ENCODE measurements around the gene FHL1. TPM values are rescaled to one million over a fixed set of nuclear protein-coding genes. Genes with fewer than 3 reads are reported as not detected.

FHL1 gene
- total RNA-seq, 4 donors from 2014 or later, result 361 to 3,943 (median 1,771) TPM

DNA sequence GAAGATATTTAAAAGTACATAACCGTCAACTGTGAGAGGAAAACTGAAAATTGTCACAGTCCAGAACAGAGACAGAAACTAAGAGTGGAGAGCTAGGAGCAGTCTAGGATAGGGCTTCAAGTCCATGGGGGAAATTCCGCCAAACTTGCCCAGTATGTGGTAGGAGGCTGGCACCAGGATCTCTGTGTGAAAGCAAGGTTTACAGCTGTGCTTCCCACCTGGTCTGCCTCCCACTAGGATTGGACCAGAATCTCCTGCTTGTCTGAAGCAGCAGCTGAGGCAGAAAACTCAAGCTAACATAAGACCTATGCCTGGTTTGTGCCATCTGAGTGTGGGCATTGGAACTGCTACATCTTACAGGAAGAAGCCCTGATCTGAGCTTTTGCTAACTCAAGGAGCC is 18.6 kb upstream of the FHL1 start:
- TF ChIP-seq, protein P1, sequence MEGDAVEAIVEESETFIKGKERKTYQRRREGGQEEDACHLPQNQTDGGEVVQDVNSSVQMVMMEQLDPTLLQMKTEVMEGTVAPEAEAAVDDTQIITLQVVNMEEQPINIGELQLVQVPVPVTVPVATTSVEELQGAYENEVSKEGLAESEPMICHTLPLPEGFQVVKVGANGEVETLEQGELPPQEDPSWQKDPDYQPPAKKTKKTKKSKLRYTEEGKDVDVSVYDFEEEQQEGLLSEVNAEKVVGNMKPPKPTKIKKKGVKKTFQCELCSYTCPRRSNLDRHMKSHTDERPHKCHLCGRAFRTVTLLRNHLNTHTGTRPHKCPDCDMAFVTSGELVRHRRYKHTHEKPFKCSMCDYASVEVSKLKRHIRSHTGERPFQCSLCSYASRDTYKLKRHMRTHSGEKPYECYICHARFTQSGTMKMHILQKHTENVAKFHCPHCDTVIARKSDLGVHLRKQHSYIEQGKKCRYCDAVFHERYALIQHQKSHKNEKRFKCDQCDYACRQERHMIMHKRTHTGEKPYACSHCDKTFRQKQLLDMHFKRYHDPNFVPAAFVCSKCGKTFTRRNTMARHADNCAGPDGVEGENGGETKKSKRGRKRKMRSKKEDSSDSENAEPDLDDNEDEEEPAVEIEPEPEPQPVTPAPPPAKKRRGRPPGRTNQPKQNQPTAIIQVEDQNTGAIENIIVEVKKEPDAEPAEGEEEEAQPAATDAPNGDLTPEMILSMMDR (IDR thresholded peaks at IDR 0.05), result no peak
- ATAC-seq (ENCODE audit: low FRiP score), result no peak
- DNase-seq (ENCODE audit: low spot score), result no peak

DNA sequence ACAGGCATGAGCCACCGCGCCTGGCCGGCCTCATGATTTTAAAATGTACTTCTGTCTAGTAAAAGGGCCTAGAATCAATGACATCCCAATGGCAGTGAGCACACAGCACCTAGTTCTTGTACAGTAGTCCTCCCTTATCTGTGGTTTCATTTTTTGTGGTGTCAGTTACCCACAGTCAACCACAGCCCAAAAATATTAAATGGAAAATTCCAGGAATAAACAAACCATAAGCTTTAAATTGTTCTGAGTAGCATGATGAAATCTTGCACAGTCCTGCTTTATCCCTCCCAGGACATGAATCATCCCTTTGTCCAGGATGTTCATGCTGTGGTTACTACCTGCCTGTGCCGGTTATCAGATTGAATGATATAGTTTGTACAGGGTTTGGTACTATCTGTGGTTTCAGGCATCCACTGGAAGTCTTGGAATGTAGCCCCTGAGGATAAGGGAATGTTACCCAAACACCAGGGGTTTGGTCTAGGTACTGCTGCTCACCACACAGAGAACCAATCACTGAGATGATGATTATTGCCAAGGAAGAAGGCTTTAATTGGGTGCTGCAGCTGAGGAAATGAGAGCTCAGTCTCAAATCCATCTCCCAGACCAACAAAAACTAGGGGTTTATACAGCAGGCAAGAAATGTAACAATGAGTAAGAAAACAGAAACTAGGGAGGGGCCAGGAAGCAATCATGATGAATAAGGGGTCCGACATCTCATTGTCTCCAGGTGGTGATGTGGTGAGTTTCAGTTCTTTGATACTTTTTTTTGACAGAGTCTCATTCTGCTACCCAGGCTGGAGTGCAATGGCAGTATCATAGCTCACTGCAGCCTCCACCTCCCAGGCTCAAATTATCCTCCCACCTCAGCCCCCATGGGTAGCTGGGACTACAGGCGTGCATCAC is 16.2 kb upstream of the FHL1 start:
- TF ChIP-seq, protein P1 (IDR thresholded peaks at IDR 0.05), result no peak
- no peak for DNase-seq (ENCODE audit: low spot score)
- no peak for ATAC-seq (ENCODE audit: low FRiP score)

DNA sequence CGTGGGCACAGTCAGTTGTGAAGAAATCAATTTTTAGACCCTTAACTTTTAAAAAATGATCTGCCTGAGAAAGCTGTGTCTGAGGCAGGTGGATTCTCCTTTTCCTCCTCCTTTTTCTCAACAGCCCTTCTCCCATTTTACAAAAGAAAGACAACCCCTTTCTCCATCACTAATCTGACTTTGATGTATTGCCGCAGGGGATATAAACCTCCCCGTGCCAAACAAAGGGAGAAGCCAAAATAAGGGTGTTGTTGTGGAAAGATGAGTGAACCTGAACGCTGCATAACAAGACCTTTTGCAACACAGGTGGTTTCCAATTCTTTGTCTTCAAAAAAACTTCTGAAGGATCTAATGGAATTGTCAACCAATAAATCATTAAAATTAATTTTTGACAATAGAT is 8.4 kb upstream of the FHL1 start:
- no peak for ATAC-seq (ENCODE audit: low FRiP score)
- TF ChIP-seq, protein P1 (IDR thresholded peaks at IDR 0.05), result no peak
- DNase-seq (ENCODE audit: low spot score), result no peak

DNA sequence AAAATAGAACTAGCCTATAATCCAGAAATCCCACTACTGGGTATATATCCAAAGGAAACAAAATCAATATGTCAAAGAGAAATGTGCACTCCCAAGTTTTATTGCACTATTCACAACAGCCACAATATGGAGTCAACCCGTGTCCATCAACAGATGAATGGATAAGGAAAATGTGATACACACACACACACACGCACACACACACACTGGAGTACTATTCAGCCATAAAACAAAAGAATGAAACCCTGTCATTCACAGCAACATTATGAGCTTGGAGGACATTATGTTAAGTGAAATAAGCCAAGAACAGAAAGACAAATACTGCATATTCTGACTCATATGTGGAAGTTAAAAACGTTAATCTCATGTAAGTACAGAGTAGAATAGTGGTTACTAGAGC is 5.8 kb upstream of the FHL1 start:
- no peak for ATAC-seq (ENCODE audit: low FRiP score)
- TF ChIP-seq, protein P1 (IDR thresholded peaks at IDR 0.05), result no peak
- no peak for DNase-seq (ENCODE audit: low spot score)

DNA sequence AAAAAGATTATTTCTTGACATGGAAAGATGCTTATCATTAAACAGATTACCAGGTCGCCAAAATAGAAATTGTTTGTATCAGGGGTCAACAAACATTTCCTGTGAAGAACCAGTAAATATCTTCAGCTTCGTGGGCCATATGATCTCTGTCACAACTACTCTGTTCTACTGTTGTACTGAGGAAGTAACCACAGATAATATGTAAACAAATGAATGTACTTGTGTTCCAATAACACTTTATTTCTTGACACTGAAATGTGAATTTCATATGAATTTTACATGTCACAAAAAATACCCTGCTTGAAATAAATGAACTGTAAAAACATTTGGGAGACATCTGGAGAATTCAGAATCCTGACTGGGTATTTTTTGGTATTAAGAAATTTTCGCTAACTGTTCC is 4.7 kb upstream of the FHL1 start:
- DNase-seq (ENCODE audit: low spot score) (no peak), ATAC-seq (ENCODE audit: low FRiP score) (no peak)
- TF ChIP-seq, protein P1 (IDR thresholded peaks at IDR 0.05), result no peak

DNA sequence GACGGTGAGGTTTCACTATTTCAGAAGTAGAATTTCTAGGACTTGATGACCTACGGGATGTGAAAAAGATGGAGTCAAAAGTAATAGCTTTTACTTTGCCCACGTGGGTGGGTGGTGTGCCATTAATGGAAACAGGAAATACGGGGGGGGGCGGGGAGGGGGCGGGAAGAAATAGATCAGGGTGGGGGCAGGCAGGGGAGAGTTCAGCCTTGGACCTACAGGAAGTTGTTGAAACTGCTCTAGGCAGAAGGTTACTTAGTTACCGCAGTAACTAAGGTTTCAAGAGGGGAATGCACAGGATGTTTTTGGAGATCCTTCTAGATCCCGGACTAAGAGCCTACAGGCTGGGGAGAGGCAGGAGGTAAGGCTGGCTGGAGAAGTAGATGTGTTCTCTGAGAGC is 3.6 kb upstream of the FHL1 start:
- TF ChIP-seq, protein P1 (IDR thresholded peaks at IDR 0.05), result no peak
- DNase-seq (ENCODE audit: low spot score) (no peak), ATAC-seq (ENCODE audit: low FRiP score) (no peak)
